GM23338 (cell line): Measurements from ENCODE around the gene OTOP2. TPM values are rescaled to one million over a fixed set of nuclear protein-coding genes. Genes with fewer than 3 reads are reported as not detected.
A peak's percentile ranks its signal among the peaks of the same experiment; 100 is the strongest.

Source experiments
- ATAC-seq: fragments of 200-7000 bp; cut with Tn5 transposase; 3 replicates; pipeline ENCODE4 v1.9.1; 2020
- DNase-seq: peaks from one replicate; pipeline ENCODE4 v3.0.0-alpha.2; 2015; ENCODE audit warnings: low spot score
- H2AFZ ChIP-seq: fragments of 200-600 bp; sonication (generic); 2 replicates; pipeline ENCODE4 v1.8.0; 2016; ENCODE audit warnings: antibody characterized with exemption, mild to moderate bottlenecking, moderate library complexity
- H3F3A ChIP-seq: fragments of 200-600 bp; sonication (generic); replicated peaks from 2 replicates; pipeline ENCODE4 v1.8.0; 2017; ENCODE audit warnings: antibody characterized with exemption, mixed run types, low read depth
- H3K27ac ChIP-seq: fragments of 200-600 bp; sonication (generic); 2 replicates; pipeline ENCODE4 v1.6.1; 2016; ENCODE audit warnings: low read depth
- H3K27me3 ChIP-seq: fragments of 200-600 bp; sonication (generic); 2 replicates; pipeline ENCODE4 v1.8.0; 2016; ENCODE audit warnings: mild to moderate bottlenecking, mixed run types, moderate library complexity; ENCODE audit not compliant: insufficient read depth
- H3K36me3 ChIP-seq: fragments of 200-600 bp; sonication (generic); 2 replicates; pipeline ENCODE4 v1.8.0; 2016; ENCODE audit warnings: mild to moderate bottlenecking; ENCODE audit not compliant: insufficient read depth
- H3K4me1 ChIP-seq: fragments of 200-600 bp; sonication (generic); 2 replicates; pipeline ENCODE4 v1.8.0; 2016; ENCODE audit warnings: mild to moderate bottlenecking, moderate library complexity; ENCODE audit not compliant: insufficient read depth
- H3K4me2 ChIP-seq: fragments of 200-600 bp; sonication (generic); 2 replicates; pipeline ENCODE4 v1.7.1; 2017; ENCODE audit warnings: mixed run types
- H3K4me3 ChIP-seq: fragments of 200-600 bp; sonication (generic); 2 replicates; pipeline ENCODE4 v1.6.1; 2016; ENCODE audit warnings: mixed run types
- H3K79me2 ChIP-seq: fragments of 200-600 bp; sonication (generic); replicated peaks from 2 replicates; pipeline ENCODE4 v1.8.0; 2017; ENCODE audit warnings: mild to moderate bottlenecking; ENCODE audit not compliant: insufficient read depth
- H3K9me2 ChIP-seq: fragments of 200-600 bp; sonication (generic); 2 replicates; pipeline ENCODE4 v1.8.0; 2017; ENCODE audit not compliant: insufficient read depth
- H4K20me1 ChIP-seq: fragments of 200-600 bp; sonication (generic); replicated peaks from 2 replicates; pipeline ENCODE4 v1.8.0; 2017; ENCODE audit warnings: mild to moderate bottlenecking; ENCODE audit not compliant: insufficient read depth
- H3K27ac Mint-ChIP-seq: 2 replicates; pipeline ENCODE4 v1.8.0; 2020; ENCODE audit warnings: inconsistent platforms, mild to moderate bottlenecking, moderate library complexity, mixed read lengths
- H3K27me3 Mint-ChIP-seq: 3 replicates; pipeline ENCODE4 v1.8.0; 2022; ENCODE audit warnings: low read depth, mild to moderate bottlenecking, moderate library complexity, mixed read lengths, inconsistent platforms; ENCODE audit not compliant: insufficient read depth, poor library complexity
- H3K36me3 Mint-ChIP-seq: 3 replicates; pipeline ENCODE4 v1.8.0; 2021; ENCODE audit warnings: low read depth, mild to moderate bottlenecking, inconsistent platforms, moderate library complexity, mixed read lengths
- H3K4me1 Mint-ChIP-seq: 3 replicates; pipeline ENCODE4 v1.8.0; 2020; ENCODE audit warnings: mild to moderate bottlenecking, inconsistent platforms, mixed read lengths
- H3K4me3 Mint-ChIP-seq: 3 replicates; pipeline ENCODE4 v1.8.0; 2021; ENCODE audit warnings: moderate library complexity, mild to moderate bottlenecking, inconsistent platforms, mixed read lengths
- H3K9me3 Mint-ChIP-seq: 3 replicates; pipeline ENCODE4 v1.8.0; 2020; ENCODE audit warnings: moderate library complexity, mild to moderate bottlenecking, inconsistent platforms, mixed read lengths
- CREB1 ChIP-seq: fragments of 250-450 bp; sonication (Bioruptor Pico); IDR thresholded peaks from 2 replicates; pipeline ENCODE4 v1.5.0; 2020; ENCODE audit warnings: low read depth, mild to moderate bottlenecking, moderate library complexity
- CTCF ChIP-seq, 2 experiments: fragments of 200-600 bp in 1 of 2; sonication (generic) in 1 of 2; conservative IDR thresholded peaks; 2 replicates each; pipeline versions ENCODE4 v1.5.1 to v1.6.1; 2016 to 2017; ENCODE audit warnings: antibody characterized with exemption in 2 of 2, low read depth in 2 of 2, mild to moderate bottlenecking in 2 of 2, moderate library complexity in 1 of 2
- ETS1 ChIP-seq: IDR thresholded peaks from 2 replicates; pipeline ENCODE4 v1.6.1; 2016; ENCODE audit warnings: antibody characterized with exemption
- EZH2 ChIP-seq: fragments of 200-600 bp; sonication (generic); IDR thresholded peaks from one replicate; pipeline ENCODE4 v1.8.0; 2017; ENCODE audit warnings: antibody characterized with exemption, mild to moderate bottlenecking, low read depth; ENCODE audit not compliant: unreplicated experiment
- EZH2phosphoT487 ChIP-seq: fragments of 200-600 bp; sonication (generic); IDR thresholded peaks from one replicate; pipeline ENCODE4 v1.8.1; 2018; ENCODE audit warnings: antibody characterized with exemption; ENCODE audit not compliant: unreplicated experiment
- JUNB ChIP-seq: IDR thresholded peaks from one replicate; pipeline ENCODE4 v1.6.1; 2016; ENCODE audit warnings: antibody characterized with exemption; ENCODE audit not compliant: unreplicated experiment
- NANOG ChIP-seq: IDR thresholded peaks from 2 replicates; pipeline ENCODE4 v1.6.1; 2016; ENCODE audit warnings: antibody characterized with exemption, borderline replicate concordance
- POLR2AphosphoS5 ChIP-seq: IDR thresholded peaks from 2 replicates; pipeline ENCODE4 v1.6.1; 2016; ENCODE audit warnings: antibody characterized with exemption, low read depth
- REST ChIP-seq: IDR thresholded peaks from one replicate; pipeline ENCODE4 v1.6.1; 2018; ENCODE audit warnings: antibody characterized with exemption; ENCODE audit not compliant: unreplicated experiment
- STAT1 ChIP-seq: IDR thresholded peaks from one replicate; pipeline ENCODE4 v1.6.1; 2016; ENCODE audit warnings: antibody characterized with exemption; ENCODE audit not compliant: unreplicated experiment
- ZNF114 ChIP-seq: fragments of 250-450 bp; sonication (Bioruptor Pico); IDR thresholded peaks from 2 replicates; pipeline ENCODE4 v1.5.0; 2020; ENCODE audit warnings: mild to moderate bottlenecking, moderate library complexity
- ZNF331 ChIP-seq: fragments of 250-450 bp; sonication (Bioruptor Pico); IDR thresholded peaks from 2 replicates; pipeline ENCODE4 v1.5.0; 2020; ENCODE audit warnings: low read depth, mild to moderate bottlenecking, moderate library complexity
- polyA plus RNA-seq: library from polyadenylated mRNA; unstranded; fragments of >200 nt; fragmentation: Nextera tagmentation; extraction: Ambion mirVana; gene quantifications from 2 replicates; pipeline ENCODE4 v1.2.1, GENCODE V29; 2016
- total RNA-seq: library from RNA; depleted of rRNA; stranded (reverse); fragments of >200 nt; shearing (Covaris generic); gene quantifications from 2 replicates; pipeline ENCODE4 v1.2.3, GENCODE V29; 2014

The OTOP2 gene
- total and polyA plus RNA-seq, 2 experiments from 2014 or later = not detected

- Histone ChIP-seq H3K36me3 (no peaks in the 10 kb centered on the region), H3K4me1 (peaks cover 13% of the 10 kb centered on the region), H3K9me2 (no peaks in the 10 kb centered on the region), H3F3A (no peaks in the 10 kb centered on the region), H2AFZ (0 out of 2 replicates have a peak overlapping the region, but pooled peaks have one; percentile 52), H3K27ac (no peak overlapping the region), H3K79me2 (no peaks in the 10 kb centered on the region), H3K4me2 (no peak overlapping the region; the same call in 1 of the 2 replicates), H3K4me3 (no peak overlapping the region), H4K20me1 (no peaks in the 10 kb centered on the region), H3K27me3 (peaks cover 40% of the 10 kb centered on the region)
- peaks cover 35% of the 10 kb centered on the region for H3K27me3 Mint-ChIP-seq
- peak; percentile 82 for DNase-seq
- no peak overlapping the region for H3K4me3 Mint-ChIP-seq
- no peak overlapping the region for H3K27ac Mint-ChIP-seq
- peak; percentile 26 for ATAC-seq
- H3K4me1 Mint-ChIP-seq = peaks cover 7% of the 10 kb centered on the region
- TF ChIP-seq ZNF331 (CRISPR knock-in tag) = no peak
- no peak for TF ChIP-seq CREB1 (CRISPR knock-in tag)
- TF ChIP-seq CTCF (conservative IDR thresholded peaks at IDR 0.05; ENCODE audit: low read depth in 2 of 2) = peak; percentile 40 to 83
- no peak for TF ChIP-seq ETS1
- TF ChIP-seq JUNB = no peak
- no peaks in the 10 kb centered on the region for H3K36me3 Mint-ChIP-seq
- no peaks in the 10 kb centered on the region; the same call in 2 of the 3 replicates for H3K9me3 Mint-ChIP-seq
Observed at GRCh38 chr17:74919440-74920305, 4.4 kb upstream of the OTOP2 start.

GRCh38 chr17:74920306-74920620 lies 3.8 kb upstream of the OTOP2 start:
- H2AFZ ChIP-seq = 0 out of 2 replicates have a peak overlapping the region, but pooled peaks have one; percentile 52
- H4K20me1 ChIP-seq = no peaks in the 10 kb centered on the region
- no peaks in the 10 kb centered on the region for H3K36me3 ChIP-seq
- Mint-ChIP-seq H3K27ac (no peak overlapping the region), H3K27me3 (peaks cover 39% of the 10 kb centered on the region), H3K36me3 (no peaks in the 10 kb centered on the region), H3K4me3 (no peak overlapping the region), H3K4me1 (peaks cover 7% of the 10 kb centered on the region), H3K9me3 (no peaks in the 10 kb centered on the region)
- peaks cover 16% of the 10 kb centered on the region for H3K4me1 ChIP-seq
- peaks cover 46% of the 10 kb centered on the region for H3K27me3 ChIP-seq
- no peak for DNase-seq
- 0 out of 2 replicates have a peak overlapping the region, but pooled peaks have one; percentile 26 for H3K4me2 ChIP-seq
- H3K27ac ChIP-seq = no peak overlapping the region
- no peaks in the 10 kb centered on the region for H3K79me2 ChIP-seq
- no peak for ATAC-seq
- no peaks in the 10 kb centered on the region for H3F3A ChIP-seq
- H3K9me2 ChIP-seq = no peaks in the 10 kb centered on the region
- H3K4me3 ChIP-seq = no peak overlapping the region
- TF ChIP-seq ZNF114 (CRISPR knock-in tag) (no peak), CTCF (conservative IDR thresholded peaks at IDR 0.05; ENCODE audit: low read depth in 2 of 2) (no peak), JUNB (no peak), NANOG (no peak), STAT1 (no peak), EZH2phosphoT487 (no peak), POLR2AphosphoS5 (no peak), CREB1 (CRISPR knock-in tag) (no peak), REST (no peak), EZH2 (no peak), ETS1 (no peak), ZNF331 (CRISPR knock-in tag) (no peak)
